GM21526 (cell line): ENCODE data around the gene GDF10.

Experiments
- ATAC-seq: cut with Tn5 transposase; IDR thresholded peaks from one replicate; pipeline ENCODE4 v1.9.1; 2021; ENCODE audit warnings: moderate library complexity; ENCODE audit not compliant: unreplicated experiment, low FRiP score

GDF10 gene

GRCh38 chr10:47331491-47331890, 31.5 kb downstream of the GDF10 start:
- no peak for ATAC-seq

GRCh38 chr10:47331954-47332353, 32.0 kb downstream of the GDF10 start:
- ATAC-seq, result no peak

- ATAC-seq, result no peak
Measured at GRCh38 chr10:47332371-47332770, 32.4 kb downstream of the GDF10 start.

- ATAC-seq, result no peak
Measured at GRCh38 chr10:47332946-47333345, 32.9 kb downstream of the GDF10 start.

- ATAC-seq, result no peak
Measured at GRCh38 chr10:47333532-47333931, 33.5 kb downstream of the GDF10 start.

- no peak for ATAC-seq
Measured at GRCh38 chr10:47334466-47335295, 34.7 kb downstream of the GDF10 start.

GRCh38 chr10:47335906-47336305, 35.9 kb downstream of the GDF10 start:
- ATAC-seq, result no peak

- no peak for ATAC-seq
Measured at GRCh38 chr10:47336387-47337134, 36.6 kb downstream of the GDF10 start.

- no peak for ATAC-seq
Measured at GRCh38 chr10:47337310-47337709, 37.3 kb downstream of the GDF10 start.

- no peak for ATAC-seq
Measured at GRCh38 chr10:47339186-47339735, 39.3 kb downstream of the GDF10 start.

GRCh38 chr10:47339759-47340607, 40.0 kb downstream of the GDF10 start:
- no peak for ATAC-seq

- ATAC-seq, result no peak
Measured at GRCh38 chr10:47340608-47341170, 40.7 kb downstream of the GDF10 start.

GRCh38 chr10:47344996-47345870, 45.2 kb downstream of the GDF10 start:
- no peak for ATAC-seq

GRCh38 chr10:47346581-47347302, 46.7 kb downstream of the GDF10 start:
- no peak for ATAC-seq

- no peak for ATAC-seq
Measured at GRCh38 chr10:47347303-47347675, 47.3 kb downstream of the GDF10 start.

GRCh38 chr10:47348138-47348651, 48.2 kb downstream of the GDF10 start, which contains the start of gene RBP3:
Gene RBP3, plus strand, starts transcription at chr10:47348363. Its CDS starts 122 bp downstream, at chr10:47348485.
- ATAC-seq, result no peak

- no peak for ATAC-seq
Measured at GRCh38 chr10:47348661-47349470, 48.9 kb downstream of the GDF10 start.

- no peak for ATAC-seq
Measured at GRCh38 chr10:47349516-47349915, 49.5 kb downstream of the GDF10 start.
